Ascending aorta (tissue), 2 donors: ENCODE measurements around the gene KIF18B. TPM values are rescaled to one million over a fixed set of nuclear protein-coding genes. Genes with fewer than 3 reads are reported as not detected.

Experiments
- DNase-seq, 2 donors: peaks; one replicate each; pipeline ENCODE4 v3.0.0-alpha.2; 2019; ENCODE audit warnings: low spot score in 2 of 2
- H3K27ac ChIP-seq, 2 donors: fragments of 200-600 bp; sonication (generic); one replicate each; pipeline ENCODE4 v1.5.1; 2016 to 2017; ENCODE audit warnings: mild to moderate bottlenecking in 1 of 2
- H3K27me3 ChIP-seq: fragments of 200-600 bp; sonication (generic); one replicate; pipeline ENCODE4 v1.5.1; 2017
- H3K36me3 ChIP-seq, 2 donors: fragments of 200-600 bp; sonication (generic); one replicate each; pipeline ENCODE4 v1.5.1; 2016
- H3K4me1 ChIP-seq, 2 donors: fragments of 200-600 bp; sonication (generic); one replicate each; pipeline ENCODE4 v1.5.1; 2016 to 2017; ENCODE audit warnings: mild to moderate bottlenecking in 1 of 2
- H3K4me3 ChIP-seq, 2 donors: fragments of 200-600 bp; sonication (generic); one replicate each; pipeline ENCODE4 v1.5.1; 2016 to 2017; ENCODE audit warnings: mild to moderate bottlenecking in 1 of 2
- H3K9me3 ChIP-seq, 2 donors: fragments of 200-600 bp; sonication (generic); one replicate each; pipeline ENCODE4 v1.5.1; 2016
- intact Hi-C: fragments of 100-400 bp; cut with DNase I; formaldehyde crosslinking; loops from one replicate; pipeline ENCODE4 v1.15.1; 2023
- total RNA-seq: library from RNA; depleted of rRNA; stranded (reverse); fragments of >200 nt; gene quantifications from one replicate; pipeline ENCODE4 v1.1.0, GENCODE V29; 2016
- TF ChIP-seq, protein P1 (sequence below), 3 experiments: fragments of 200-600 bp in 2 of 3; fragments of 450-650 bp in 1 of 3; sonication (generic) in 2 of 3; IDR thresholded peaks; one replicate each; pipeline ENCODE4 v1.5.1; 2016 to 2019; ENCODE audit warnings: antibody characterized with exemption in 3 of 3, mild to moderate bottlenecking in 1 of 3, moderate library complexity in 1 of 3

Gene KIF18B
- total RNA-seq, 1 donor from 2014 or later = not detected

DNA sequence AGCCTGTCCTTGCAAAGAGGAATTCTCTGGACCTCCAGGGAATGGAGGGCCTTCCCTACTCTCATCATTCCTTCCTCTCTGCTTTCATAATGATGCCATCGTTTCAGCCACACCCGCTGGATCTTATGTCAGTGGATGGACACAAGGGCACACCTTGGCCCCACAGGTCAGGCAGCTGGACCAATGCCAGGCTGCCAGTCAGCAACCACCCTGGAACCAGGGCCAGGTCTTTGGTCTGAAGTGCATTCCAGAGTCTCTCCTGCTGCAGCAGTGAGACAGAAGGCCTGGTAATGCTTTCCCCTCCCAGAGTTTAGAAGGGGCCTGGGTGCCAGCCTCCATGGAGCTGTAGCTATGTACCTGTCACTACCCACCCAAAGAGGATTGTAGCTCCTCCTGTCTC is 13.1 kb upstream of the KIF18B start:
- intact Hi-C loops = no loop called here
- no peak for DNase-seq
- H3K27ac ChIP-seq = no peak overlapping the region

DNA sequence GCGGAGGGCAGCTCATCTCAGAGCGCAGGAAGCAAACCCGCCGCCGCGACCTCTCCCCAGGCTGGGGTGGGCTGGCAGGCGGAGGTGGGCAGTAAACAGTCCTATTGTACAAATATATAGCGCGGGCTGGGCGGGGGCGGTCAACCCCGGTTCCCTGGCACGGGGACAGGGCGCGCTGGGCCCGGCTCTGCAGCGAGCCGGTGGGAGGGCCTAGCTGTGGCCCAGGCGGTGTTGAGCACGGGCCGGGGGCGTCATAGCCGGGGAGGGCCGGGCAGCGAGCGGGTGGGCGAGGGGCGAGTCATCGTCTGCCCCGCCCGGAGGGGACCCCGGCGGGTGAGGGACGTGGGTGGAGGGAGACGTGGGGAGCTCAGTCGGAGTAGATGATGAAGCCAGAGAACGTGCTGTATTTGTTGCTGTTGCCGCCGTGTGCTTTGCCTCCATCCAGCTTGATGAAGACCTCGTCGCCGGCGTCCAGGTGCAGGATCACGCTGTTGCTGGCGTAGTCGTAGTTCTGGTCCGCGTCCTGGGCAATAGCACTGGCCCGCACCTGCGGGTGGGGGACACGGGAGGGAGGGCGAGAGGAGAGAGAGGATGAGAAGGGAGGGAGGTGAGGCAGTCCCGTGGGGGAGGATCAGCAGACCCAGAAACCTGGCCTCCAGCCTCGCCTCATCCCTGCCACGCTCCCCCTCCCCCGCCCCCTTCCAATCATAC is 12.4 kb upstream of the KIF18B start:
- DNase-seq = no peak
- Histone ChIP-seq H3K27ac (no peak overlapping the region), H3K36me3 (no peaks in the 10 kb centered on the region), H3K27me3 (no peaks in the 10 kb centered on the region), H3K4me3 (peak overlapping the region; percentile 17 to 41), H3K4me1 (peaks cover 0 to 5% of the 10 kb centered on the region in 2 donors), H3K9me3 (no peaks in the 10 kb centered on the region)
- TF ChIP-seq, protein P1, sequence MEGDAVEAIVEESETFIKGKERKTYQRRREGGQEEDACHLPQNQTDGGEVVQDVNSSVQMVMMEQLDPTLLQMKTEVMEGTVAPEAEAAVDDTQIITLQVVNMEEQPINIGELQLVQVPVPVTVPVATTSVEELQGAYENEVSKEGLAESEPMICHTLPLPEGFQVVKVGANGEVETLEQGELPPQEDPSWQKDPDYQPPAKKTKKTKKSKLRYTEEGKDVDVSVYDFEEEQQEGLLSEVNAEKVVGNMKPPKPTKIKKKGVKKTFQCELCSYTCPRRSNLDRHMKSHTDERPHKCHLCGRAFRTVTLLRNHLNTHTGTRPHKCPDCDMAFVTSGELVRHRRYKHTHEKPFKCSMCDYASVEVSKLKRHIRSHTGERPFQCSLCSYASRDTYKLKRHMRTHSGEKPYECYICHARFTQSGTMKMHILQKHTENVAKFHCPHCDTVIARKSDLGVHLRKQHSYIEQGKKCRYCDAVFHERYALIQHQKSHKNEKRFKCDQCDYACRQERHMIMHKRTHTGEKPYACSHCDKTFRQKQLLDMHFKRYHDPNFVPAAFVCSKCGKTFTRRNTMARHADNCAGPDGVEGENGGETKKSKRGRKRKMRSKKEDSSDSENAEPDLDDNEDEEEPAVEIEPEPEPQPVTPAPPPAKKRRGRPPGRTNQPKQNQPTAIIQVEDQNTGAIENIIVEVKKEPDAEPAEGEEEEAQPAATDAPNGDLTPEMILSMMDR (IDR thresholded peaks at IDR 0.05) = no peak
- intact Hi-C loops = no loop called here

More for the DNA sequence above, 13.1 kb upstream of the KIF18B start:
- Histone ChIP-seq H3K4me3 (no peak overlapping the region), H3K27me3 (no peaks in the 10 kb centered on the region), H3K9me3 (no peaks in the 10 kb centered on the region), H3K4me1 (peaks cover 0 to 5% of the 10 kb centered on the region in 2 donors), H3K36me3 (no peaks in the 10 kb centered on the region)
- TF ChIP-seq, protein P1 (IDR thresholded peaks at IDR 0.05) = no peak

DNA sequence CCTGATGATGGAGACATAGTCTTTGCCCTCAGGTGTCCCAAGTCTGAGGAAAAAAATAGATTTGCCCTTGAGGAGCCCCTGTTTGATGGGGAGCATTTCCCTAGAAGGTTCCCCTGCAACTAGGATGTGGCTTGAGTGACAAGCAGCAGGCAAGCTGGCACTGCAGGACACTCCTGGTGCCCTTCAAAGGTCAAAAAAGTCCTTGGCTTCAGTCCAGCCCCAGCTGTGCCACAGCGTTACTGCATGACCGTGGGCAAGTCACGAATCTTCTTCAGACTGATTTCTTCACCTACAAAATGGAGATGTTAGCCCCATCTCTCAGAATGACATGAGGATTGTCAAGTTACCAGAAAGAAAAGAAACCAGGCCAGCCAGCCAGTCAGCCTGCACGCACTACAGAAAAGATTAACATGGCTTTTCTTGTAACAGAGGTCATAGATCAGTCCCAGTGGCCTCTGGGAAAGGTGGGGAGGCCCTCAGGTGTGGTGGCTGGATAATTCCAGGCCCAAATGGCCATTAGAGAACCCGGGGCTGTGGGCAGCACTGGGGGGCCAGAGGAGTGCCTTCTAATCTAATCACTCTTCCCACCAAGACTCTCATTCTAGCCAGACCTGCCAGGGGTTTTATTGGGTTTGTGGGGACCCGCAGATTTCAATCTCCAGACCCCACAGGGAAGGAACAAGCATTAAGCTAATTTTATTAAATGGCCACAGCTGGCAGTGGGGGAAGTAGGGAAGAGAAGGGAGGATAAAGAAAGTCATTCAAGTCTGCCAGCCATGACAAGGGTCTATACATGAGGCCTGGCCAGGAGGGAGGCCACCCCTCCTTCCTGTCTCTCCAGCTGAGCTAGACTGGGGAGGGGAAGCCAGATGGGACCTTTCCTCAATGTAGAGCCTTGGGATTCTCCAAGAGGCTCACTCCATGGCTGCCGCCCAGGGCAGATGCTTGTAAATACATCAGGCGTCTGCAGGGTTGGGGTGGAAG is 9.7 kb upstream of the KIF18B start:
- Histone ChIP-seq H3K4me3 (no peak overlapping the region), H3K27me3 (no peaks in the 10 kb centered on the region)
- intact Hi-C loops = no loop called here

DNA sequence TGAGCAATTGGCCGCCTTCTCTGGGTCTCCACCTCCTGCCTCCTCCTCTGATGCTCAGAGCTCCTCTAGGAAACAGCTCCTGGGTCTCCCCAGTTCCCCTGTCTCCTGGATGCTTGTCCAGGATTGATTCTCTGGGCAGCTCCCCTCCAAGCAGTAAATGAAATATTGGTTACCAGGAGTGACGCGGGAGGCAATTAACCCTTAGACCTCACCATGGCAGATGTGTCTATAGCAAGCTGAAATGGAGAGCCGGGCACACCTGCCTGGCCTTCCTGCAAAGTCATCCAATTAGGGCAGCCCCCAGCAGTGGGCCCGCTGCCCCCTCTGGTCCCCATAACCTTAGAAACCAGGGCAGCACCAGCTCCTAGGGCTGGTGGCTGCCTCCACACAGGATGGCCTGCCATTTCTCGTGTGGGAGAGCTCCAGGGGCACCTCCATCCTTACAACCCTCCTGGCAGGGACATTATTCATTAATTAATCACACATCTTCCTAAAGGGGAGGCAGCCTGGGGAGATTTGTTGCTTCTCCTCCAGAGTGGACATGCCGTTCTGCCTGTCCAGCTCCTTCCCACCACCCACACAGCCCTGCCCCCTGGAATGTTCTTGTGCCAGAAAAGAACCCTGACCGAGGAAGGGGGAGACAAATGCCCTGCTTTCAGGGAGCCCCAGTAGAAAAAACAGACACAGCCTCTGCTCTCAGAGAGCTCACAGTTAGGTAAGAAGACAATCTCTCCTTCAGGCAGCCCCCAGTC is 8.3 kb upstream of the KIF18B start:
- no peak for DNase-seq
- H3K36me3 ChIP-seq = no peaks in the 10 kb centered on the region
- H3K9me3 ChIP-seq = no peaks in the 10 kb centered on the region
- TF ChIP-seq, protein P1 (IDR thresholded peaks at IDR 0.05) = no peak
- intact Hi-C loops = no loop called here
- no peaks in the 10 kb centered on the region for H3K27me3 ChIP-seq
- H3K27ac ChIP-seq = no peak overlapping the region
- H3K4me3 ChIP-seq = no peak overlapping the region
- H3K4me1 ChIP-seq = peaks cover 0 to 5% of the 10 kb centered on the region in 2 donors

More for the DNA sequence above, 9.7 kb upstream of the KIF18B start:
- no peaks in the 10 kb centered on the region for H3K9me3 ChIP-seq
- TF ChIP-seq, protein P1 (IDR thresholded peaks at IDR 0.05) = no peak
- no peak for DNase-seq
- no peak overlapping the region for H3K27ac ChIP-seq
- H3K4me1 ChIP-seq = peaks cover 0 to 5% of the 10 kb centered on the region in 2 donors
- H3K36me3 ChIP-seq = no peaks in the 10 kb centered on the region

DNA sequence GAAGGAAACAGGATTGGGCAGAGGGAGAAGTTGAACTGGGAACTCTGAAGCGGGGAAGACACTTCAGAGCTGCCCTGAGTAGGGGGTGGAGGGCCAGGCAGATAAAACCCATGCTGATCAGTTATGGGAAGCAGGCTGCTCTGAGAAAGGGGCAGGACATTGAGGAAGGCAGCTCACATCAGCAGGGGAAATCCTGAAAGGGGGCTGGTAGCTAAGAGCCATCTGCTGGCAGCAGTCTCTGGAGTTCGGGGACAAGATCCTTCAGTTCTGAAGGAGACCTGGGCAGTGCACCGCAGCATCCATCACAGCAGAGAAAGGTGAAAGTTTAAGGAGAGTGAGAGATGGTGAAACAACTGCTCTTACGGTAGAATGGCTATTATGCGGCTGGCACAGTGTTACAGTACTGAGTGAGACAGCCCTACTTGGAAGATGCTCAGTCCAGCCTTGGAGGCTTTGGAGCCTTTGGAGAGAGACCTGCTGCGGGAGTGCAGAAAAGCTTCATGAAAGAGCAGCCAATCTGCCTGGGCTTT is 5.4 kb upstream of the KIF18B start:
- DNase-seq = no peak
- no peaks in the 10 kb centered on the region for H3K9me3 ChIP-seq
- H3K4me1 ChIP-seq = peaks cover 0 to 3% of the 10 kb centered on the region in 2 donors
- intact Hi-C loops = no loop called here
- no peaks in the 10 kb centered on the region for H3K36me3 ChIP-seq
- H3K27ac ChIP-seq = no peak overlapping the region
- TF ChIP-seq, protein P1 (IDR thresholded peaks at IDR 0.05) = no peak
- no peak overlapping the region for H3K4me3 ChIP-seq
- H3K27me3 ChIP-seq = no peaks in the 10 kb centered on the region
